GM12801 (cell line): ENCODE data around the gene TRAP1.

Experiments used
- CTCF ChIP-seq: IDR thresholded peaks from one replicate; pipeline ENCODE4 v1.5.1; 2011; ENCODE audit warnings: control low read depth; ENCODE audit not compliant: insufficient read length; ENCODE audit errors: extremely low read depth

The TRAP1 gene

DNA sequence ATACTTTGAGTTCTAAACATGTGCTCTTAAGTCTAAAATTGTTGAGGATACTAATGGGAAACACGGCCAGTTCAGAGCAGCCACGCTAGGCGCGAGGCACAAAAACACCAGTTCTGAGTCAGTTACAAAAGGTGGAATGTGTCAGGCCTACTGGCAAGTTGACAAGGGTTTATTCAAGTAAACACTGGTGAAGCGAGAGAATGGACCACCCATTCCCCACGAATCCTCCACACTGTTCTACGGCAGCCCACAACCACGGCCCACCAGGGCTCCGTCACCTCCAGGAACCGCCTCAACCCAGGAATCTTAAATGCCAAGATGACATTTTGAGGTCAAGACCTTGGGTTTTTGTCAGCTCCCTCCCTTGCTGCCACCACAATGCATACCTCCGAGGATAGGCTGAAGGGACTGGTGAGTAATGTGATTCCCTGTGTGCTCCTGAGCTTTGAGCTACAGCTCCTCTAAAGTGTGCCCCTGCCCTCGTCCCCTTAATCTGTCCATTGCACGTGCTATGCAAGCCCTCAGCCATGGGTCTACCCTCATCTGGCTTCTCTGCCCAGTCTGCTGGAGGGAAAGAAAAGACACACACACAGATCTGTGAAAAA is 28.5 kb upstream of the TRAP1 start:
- no peak for TF ChIP-seq CTCF

DNA sequence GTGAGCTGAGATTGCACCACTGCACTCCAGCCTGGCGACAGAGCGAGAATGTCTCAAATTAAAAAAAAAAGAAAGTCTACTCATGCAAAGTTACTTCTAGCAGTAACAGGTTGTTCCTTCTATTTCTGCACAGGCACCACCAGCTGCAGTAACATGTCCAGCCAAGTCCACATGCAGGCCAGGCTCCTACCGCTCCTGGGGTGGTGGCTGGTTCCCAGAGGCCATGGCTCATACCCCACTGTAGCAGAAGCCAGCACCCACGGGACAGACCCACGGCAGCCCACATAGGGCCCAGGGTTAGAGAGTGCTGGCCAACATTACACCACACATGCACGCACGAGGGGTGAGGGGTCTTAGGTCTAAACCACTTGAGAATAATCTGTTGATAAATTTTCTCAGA is 26.7 kb upstream of the TRAP1 start:
- TF ChIP-seq CTCF: no peak

DNA sequence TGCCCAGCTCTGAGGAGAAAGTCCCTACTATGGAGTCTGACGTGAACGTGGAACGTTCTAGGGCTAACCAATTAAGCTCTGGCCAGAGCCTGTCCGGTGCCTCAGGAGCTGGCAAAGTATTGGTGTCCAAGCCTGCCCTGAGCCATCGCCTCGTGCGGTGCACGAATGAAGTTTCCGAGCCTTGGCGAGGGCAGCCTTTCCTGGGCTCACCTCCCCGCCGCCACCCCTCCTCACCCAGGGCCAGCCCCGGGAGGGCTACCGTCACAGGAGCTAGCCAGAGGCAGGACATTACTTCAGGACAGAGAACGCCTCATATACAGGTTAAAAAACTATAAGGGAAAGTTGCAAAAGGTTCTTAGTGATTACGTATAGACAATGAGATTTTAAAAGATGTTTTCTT is 23.6 kb upstream of the TRAP1 start:
- no peak for TF ChIP-seq CTCF

DNA sequence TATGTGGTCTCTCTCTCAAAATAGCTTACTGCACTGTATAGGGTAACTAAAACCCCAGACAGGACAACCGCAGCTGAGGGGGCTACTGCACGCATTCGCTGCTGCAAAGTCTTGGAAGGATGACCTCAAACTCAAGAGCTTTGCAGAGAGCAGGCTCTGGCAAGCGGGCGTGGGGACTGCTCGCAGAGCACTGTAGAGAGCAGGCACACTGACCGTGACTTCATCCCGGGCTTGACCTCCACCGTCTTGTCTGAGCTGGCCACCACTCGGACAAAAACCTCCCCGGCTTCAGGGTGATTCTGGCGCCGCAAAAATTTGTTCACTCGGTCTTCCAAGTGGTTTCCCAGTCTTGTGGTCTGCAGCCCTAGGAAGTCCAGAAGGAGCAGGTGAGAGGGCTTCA is 22.9 kb upstream of the TRAP1 start:
- TF ChIP-seq CTCF: no peak

DNA sequence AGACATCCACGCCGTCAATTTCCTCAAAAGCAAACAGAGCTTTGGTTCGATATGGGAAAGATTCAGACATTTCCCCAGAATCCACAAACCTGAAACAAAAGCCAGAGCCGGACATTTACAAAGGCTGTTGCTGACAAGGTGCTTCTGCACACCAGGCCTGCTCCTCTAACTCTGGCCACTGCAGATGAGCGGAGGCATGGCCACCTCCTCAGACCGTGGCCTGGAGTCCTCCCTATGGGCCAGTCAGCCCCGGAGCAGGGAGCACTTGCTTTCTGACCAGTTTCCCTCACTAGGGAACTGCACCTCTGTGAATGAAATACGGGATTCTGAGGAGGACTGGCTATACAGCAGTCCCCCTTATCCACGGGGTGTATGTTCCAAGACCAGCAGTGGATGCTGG is 22.3 kb upstream of the TRAP1 start:
- TF ChIP-seq CTCF: no peak

DNA sequence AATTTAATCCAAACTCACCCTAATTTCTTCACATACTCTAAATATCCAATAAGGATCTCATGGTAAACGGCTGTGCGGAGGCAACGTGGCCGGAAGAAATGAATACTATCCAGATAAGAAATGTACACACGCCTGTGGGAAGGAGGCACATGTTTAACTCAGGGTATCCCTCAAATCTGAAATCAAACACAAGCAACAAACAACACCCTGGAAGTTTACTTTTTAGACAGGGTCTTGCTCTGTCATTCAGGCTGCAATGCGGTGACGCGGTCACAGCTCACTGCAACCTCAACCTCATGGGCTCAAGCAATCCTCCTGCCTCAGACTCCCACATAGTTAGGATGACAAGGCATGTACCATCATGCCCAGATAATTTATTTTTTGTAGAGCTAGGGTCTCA is 21.2 kb upstream of the TRAP1 start:
- TF ChIP-seq CTCF: no peak

DNA sequence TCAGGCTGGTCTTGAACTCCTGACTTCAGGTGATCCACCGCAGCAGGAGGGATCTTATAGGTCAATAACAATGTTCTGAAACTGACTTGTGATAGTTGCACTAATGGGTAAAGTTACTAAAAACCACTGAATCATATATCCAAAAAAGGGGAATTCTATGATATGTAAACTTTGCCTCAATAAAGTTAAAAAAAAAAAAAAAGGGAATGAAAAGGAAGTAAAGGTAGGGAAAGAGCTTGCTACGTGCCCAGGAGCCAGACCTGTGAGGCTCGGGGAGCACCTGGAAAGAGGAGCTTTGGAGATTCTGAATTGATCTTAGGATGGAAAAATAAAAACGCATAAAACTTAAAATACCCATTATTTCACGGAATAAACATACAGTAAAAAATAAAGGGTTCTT is 20.8 kb upstream of the TRAP1 start:
- TF ChIP-seq CTCF: no peak

GRCh38 chr16:3737181-3737580 is 19.9 kb upstream of the TRAP1 start:
- no peak for TF ChIP-seq CTCF
